HG02973 (cell line): ENCODE data around the gene METTL25B.

Experiments used
- ATAC-seq: cut with Tn5 transposase; IDR thresholded peaks from one replicate; pipeline ENCODE4 v1.9.1; 2021; ENCODE audit warnings: moderate library complexity; ENCODE audit not compliant: unreplicated experiment

Gene METTL25B

GRCh38 chr1:156700736-156701531, 27.3 kb upstream of the METTL25B start:
- no peak for ATAC-seq

GRCh38 chr1:156703336-156703735, 24.9 kb upstream of the METTL25B start:
- no peak for ATAC-seq

- no peak for ATAC-seq
Measured at GRCh38 chr1:156703741-156704140, 24.5 kb upstream of the METTL25B start.

- no peak for ATAC-seq
Measured at GRCh38 chr1:156704166-156704711, 24.0 kb upstream of the METTL25B start.

GRCh38 chr1:156704930-156705320, 23.3 kb upstream of the METTL25B start:
- no peak for ATAC-seq

GRCh38 chr1:156705321-156705917, 22.9 kb upstream of the METTL25B start, which contains the start of gene CRABP2:
Gene CRABP2 (minus strand): TSS chr1:156705583. CDS start chr1:156705446, 137 bp downstream.
- ATAC-seq, result no peak

DNA sequence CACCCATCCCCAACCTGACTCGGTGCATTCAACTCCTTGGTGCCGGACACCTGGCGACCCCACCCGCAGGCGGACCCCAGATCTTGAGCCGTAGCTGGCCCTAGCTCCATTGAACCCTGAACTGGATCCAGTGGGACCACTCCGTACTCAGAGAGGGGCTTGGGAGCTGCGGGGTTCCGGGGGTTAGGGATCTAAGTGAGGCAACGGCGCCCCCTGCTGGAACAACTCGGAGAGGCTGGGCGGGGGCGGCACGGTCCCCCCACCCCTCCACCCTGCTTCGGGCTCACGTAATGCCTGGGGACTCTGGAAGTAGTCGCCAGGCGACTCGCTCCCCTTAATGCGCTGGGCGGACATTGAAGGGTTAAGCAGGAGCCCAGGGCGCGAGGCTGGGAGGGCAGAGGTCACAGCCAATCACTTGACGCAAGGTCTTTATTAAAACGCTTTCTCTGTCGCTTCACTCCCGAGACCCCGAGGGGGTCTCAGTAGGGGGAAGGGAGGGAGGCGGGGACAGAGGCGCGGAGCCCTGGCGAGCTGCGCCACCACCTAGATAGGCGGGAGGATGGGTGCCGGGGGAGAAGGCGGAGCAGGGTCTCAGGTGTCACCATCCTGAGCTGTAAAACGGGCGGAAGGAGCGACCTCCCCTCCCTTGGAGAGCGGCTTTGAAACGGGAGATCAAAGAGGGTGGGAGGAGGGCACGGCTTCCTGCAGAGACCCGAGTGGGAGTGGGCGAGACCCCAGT, 22.2 kb upstream of the METTL25B start:
- ATAC-seq, result no peak

DNA sequence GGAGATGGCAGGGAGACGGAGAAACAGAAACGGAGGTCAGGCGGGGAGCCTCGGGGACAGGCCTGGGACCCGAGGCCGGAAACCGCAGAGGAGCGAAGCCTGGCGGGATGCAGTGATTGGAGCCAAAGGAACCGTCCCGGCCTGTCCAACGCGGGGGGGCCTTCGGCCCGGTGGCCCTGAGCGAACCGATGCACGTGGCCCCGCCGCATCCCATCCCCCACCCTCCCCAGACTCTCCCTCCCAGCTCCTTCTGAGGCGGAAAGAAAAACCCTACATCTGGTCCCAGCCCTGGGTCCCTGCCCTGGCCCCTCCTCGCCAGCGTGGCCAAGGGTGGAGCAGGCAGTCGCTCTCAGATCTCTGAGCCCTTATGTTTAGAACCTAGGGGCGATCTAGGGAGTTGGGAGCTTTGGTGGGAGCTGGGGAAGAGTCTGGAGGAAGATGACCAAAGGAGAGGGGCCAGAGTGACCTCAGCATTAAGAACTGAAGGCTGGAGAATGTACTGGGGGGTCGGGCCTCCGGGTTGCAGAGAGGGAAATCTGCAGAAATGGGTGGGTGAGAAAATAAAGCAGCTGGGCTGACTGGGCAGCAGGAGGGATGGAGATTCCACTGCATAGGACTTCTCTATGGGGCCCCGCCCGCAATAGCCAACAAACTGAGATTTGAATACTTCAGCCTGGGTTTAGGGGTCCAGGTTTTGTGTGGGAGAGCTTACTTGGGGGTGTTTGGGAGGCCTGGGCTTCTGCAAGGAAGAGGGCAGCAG, 21.4 kb upstream of the METTL25B start:
- ATAC-seq, result no peak

GRCh38 chr1:156707417-156708217, 20.7 kb upstream of the METTL25B start:
- no peak for ATAC-seq

DNA sequence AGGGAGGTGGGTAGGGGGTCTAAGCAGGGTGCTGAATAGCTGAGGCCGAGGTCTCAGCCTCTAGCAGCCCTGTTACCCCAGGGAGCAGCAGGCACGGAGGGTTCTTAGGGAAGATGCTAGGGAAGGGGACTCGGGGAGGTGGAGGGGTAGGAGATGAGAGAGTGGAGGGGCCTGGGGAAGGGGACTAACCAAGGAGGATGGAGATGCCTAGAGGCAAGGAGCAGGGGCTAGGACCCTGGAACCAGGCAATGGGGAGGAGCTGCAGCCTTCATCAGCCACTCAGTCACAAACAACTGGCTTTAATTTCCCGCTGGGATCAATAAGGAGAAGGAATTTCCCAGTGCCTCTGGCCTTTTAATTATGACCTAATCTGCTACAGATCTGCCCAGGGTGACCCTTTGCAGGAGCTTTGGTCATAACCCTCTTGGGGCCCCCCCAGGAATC, 20.0 kb upstream of the METTL25B start:
- no peak for ATAC-seq

DNA sequence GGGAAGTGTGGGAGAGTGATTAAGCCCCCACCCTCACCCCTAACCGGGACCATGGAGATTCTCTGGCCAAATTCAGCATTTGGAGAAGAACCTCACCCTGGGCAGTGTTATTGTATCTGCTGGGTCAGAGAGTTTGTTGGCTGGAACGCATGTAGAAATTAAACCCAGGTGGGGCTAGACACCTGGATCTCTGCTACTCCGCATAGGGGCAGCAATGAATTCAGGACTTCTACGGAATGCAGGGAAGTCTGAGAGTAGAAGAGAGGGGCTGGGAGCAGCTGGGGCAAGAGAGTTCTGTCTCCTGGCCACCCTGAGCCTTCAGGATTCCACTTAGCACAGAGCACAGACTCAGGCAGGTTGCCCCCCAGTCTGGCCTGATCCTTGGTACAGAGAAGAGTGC, 19.2 kb upstream of the METTL25B start:
- ATAC-seq, result no peak

DNA sequence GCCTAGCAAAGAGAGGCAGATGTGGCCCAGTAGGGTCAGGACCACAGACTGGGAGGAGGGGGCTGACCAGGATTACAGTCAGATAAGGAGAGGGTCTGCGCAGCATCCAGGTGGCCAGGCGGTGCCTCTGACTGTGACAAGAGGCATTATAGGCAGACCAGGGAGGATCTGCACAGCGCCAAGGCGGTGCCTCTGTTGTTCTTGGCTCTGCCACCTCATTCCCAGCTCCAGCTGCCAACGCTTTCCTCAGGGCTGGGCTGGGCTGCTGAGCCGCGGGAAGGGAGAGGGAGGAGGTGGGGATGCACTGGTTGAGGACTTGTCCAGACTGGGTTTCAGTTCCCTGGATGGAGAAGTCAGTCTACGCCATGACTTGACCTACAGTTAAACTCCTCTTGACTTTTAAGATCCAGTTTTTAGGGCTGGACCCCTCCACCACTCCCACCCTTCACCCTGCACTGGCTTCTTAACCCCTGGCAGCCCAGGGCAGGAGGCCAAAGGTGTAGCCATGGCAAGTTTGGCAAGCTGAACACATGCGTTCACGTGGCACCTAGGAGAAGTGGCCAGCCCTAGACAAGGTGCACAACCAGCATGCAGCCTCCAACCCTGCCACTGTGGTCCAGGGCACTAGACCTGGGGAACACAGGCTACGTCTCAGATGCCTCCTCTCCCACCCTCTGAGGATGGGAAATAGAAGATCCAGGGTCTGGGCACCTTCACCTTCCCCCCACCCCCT, 18.3 kb upstream of the METTL25B start:
- no peak for ATAC-seq

DNA sequence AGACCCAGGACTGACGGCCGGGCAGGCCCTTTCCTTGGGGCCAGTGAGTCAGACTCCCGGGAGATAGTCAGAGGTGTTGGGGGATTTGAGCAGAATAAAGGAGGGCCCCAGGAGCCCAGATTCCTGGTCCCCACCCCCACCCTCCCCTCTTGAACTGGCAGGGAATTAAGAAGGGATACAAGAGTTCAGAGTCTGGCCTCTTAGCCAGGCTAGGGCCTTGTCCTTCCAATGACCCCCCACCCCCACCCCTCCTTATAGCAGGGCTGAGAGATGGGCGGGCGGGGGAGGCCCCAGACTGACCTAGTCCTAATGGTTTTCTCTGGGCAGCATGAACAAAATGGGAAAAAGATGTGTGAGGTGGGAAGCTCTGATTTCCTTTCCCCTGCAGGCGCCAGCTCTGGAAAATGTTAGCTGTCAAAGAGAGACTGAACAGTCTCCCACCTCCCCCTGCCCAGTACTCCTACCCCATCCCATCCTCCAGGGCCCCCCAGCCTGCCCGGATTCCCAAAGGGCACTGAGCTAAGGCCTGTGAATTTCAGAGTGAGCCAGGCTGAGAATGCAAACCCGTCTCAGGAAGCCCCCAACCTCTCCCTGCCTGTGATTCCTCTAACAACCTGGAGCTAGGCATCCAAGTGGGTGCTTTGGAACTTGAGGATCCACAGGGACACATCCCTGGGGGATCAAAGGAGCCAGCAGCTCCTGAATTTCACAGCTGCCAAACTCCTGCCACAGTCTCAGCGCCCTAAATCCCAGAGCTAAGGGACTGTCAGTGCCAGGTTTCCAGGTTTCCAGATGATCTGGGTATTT, 17.1 kb upstream of the METTL25B start:
- ATAC-seq, result no peak

DNA sequence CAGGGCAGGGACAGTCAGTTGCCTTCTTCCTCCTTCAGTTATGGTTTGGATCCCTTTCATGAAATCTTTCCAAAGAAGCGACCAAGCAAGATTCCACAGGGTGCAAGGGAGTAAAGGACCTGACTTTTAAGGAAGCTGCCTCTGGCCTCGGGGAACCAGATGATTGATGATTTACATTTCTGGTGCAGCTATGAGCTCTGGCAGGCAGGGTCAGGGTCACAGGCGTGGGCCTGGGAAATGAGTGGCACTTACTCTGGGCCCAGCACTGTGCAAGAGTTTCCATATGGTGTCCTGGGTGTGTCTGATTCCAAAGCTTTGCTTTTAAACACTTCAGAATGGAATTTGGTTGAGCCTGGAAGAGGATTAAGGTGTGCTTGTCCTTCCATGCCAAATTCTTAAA, 15.6 kb upstream of the METTL25B start:
- ATAC-seq, result no peak

- no peak for ATAC-seq
Measured at GRCh38 chr1:156714830-156715229, 13.4 kb upstream of the METTL25B start.

DNA sequence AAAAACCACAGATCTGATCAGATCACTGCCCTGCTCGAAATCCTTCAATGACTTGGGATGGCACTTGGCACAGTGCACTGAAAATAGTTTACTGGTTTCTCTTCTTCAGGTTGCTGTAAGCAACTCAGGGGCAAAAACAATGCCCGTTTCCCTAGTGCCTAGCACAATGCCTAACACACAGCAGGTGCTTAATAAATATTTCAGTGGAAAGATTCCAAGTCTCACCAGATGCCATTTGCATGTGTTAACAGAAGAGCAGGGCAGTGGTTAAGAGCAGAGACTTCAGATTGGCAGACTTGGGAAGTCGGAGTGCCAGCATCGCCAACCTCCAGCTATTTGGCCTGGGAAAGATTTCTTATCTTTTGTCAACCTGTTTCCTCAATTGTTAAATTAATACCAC, 10.9 kb upstream of the METTL25B start:
- ATAC-seq, result no peak

DNA sequence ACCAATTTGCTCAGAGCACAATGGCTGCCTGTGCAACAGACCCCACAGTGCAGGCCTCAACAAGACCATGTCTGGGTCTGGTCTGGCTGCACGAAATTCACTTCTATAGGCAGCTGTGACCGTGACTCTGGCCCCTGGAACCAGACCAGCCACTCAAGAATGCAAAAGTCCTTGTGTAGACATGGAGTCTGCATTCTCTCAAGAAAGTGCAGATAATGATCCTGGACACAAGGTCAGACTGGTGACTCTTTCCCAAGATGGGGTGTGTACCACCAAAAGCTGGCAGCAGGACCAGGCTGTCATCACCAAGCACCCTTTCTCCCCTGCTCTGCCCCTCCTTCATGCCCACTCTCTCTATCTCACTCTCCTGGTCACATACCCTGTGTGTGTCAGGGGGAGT, 7.1 kb upstream of the METTL25B start:
- ATAC-seq, result no peak

DNA sequence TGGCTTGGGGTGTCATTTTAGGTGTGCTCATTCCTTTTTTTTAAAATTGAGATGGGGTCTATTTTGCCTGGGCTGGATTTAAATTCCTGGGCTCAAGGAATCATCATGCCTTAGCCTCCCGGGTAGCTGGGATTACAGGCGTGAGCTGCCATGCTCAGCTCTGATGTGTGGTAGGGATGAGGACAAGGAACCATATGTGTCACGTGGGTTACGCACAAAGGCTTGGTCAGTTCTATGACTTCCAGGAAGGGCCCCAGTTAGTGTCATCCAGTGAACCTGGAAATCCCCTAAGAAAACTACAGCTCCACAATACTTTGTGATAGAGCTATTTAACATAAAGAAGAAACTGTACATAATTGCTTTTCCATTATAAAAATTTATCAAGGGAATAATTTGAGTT, 6.7 kb upstream of the METTL25B start:
- ATAC-seq, result no peak
